Activated T-helper 1 cell treated with Interleukin-2 at 50 U/mL for 16 hours (primary cell): Measurements from ENCODE around the gene ITGA11.

Source experiments
- DNase-seq: peaks from one replicate; pipeline ENCODE4 v3.0.0-alpha.2; 2020; ENCODE audit warnings: low read depth

The ITGA11 gene

GRCh38 chr15:68328964-68329363 lies 103.0 kb downstream of the ITGA11 start:
- DNase-seq: no peak

- DNase-seq: no peak
Observed at GRCh38 chr15:68328443-68328842, 103.5 kb downstream of the ITGA11 start.

GRCh38 chr15:68326711-68327354 lies 105.1 kb downstream of the ITGA11 start:
- no peak for DNase-seq

GRCh38 chr15:68325726-68326125 lies 106.2 kb downstream of the ITGA11 start:
- no peak for DNase-seq

DNA sequence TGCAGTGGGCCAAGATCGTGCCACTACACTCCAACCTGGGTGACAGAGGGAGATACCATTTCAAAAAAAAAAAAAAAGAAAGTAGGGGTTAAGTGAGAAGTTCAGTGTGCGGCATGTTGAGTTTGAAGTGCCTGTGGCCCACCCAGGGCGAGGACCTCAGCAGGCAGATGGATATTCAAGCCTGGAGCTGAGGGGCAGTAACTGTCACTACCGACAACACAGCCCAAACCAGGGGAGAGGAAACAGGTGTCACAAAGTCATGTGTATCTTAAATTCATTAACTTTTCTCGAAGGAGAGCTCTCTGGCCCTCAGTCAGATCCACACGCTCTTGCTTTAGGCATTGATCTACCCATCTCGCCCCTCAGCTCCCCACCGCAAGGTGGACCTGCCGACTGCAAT lies 109.2 kb downstream of the ITGA11 start:
- no peak for DNase-seq

GRCh38 chr15:68321229-68321628 lies 110.7 kb downstream of the ITGA11 start:
- DNase-seq: no peak

GRCh38 chr15:68319997-68320396 lies 112.0 kb downstream of the ITGA11 start:
- no peak for DNase-seq

GRCh38 chr15:68318931-68319909 lies 112.7 kb downstream of the ITGA11 start:
- DNase-seq: no peak

DNA sequence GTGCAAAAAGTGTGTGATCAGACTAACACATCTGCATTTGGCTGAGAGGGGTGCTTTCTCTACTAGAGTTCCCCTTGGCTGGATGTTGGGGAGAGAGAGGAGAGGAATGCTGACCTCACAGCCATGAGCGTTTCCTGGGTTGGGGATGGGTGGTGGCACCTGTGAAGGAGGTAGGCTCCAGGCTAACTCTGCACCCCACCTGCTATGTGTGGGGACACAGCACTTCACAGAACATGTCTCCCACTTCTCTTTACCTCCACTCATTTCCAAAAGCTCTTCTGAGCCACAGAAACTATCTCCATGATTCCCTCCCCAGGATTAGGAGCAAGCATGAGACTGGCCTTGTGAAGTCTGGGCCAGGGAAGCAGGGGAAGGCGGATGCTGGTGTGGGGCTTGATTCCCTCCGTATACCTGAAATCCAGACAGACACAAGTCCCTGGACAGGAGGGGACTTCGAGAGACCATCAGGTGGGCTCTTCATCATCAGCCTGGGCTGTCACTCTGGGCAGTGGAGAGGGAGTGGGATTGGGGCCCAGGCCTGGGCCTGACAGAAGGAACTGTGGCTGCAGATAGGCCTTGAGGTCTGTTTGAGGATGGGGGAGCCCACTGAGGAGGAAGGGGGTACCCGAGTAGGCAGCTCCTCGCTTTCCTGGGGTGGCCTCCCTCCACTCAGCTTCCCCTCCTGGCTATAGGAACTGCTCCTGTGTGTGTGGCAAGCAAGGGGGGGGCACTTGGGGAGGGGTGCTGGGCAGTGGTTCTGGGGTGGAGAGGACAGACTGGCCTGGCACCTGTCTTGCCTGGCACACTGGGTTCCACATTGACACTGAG lies 113.7 kb downstream of the ITGA11 start:
- no peak for DNase-seq

GRCh38 chr15:68317281-68318007 lies 114.5 kb downstream of the ITGA11 start:
- DNase-seq: no peak

DNA sequence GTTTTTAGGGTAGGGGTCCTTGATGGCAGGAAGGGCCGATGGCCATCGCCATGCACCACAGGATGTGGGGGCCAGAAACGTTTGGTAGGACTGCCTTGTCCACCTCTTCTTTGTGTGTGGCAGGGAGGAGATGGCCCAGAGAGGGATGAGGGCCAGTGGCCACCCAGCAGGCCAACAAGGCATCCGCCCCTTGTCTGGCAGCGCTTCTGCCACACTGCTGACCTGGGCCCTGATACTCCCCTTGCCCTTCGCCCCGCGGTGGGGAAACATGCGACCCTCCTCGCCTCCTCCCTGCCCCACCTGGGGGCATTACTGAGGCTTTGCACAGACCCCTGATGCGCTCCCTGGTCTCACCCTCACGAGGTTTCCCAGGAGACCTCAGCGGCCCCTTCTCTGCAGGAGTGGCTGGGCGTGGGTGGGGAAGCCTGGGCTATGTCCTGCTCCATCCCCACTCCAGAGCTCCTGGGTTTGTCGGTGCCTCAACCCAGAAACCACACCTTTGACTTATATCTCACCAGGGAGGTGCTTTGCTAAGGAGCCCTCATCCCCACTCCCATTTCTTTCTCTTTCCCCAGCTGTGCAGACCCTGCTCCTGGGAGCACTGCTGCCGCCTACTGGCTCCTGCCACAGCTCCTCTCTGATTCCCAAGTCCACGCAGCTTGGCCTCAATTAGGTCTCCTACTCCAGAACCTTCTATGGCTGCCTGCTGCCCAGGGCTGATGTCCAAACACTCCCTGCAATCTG lies 115.7 kb downstream of the ITGA11 start:
- no peak for DNase-seq

DNA sequence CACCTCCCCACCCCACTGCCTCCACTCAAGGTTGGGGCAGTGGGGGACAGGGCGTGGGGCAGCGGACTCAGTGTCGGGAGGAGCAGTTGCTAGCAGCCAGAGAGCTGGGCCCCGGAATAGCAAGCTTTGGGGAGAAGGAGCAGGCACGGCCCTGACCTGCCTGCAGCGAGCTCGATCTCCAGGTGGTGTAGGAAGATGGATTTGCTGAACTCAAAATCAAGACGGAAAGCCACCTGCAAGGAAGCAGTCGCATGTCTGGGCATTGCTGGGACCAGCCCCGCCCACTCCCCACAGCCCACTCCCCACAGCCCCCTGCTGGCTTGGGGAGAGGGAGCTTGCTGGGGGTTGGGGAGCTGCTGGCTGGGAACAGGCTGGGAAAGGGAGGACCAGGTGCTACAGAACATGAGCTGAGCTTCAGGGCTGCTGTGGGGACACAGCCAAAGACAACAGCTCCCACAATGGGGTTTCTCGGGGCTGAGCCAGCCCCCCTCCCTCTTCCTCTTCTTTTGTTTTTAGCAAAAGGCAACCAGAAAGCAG lies 116.4 kb downstream of the ITGA11 start:
- DNase-seq: no peak

- DNase-seq: no peak
Observed at GRCh38 chr15:68315035-68315434, 116.9 kb downstream of the ITGA11 start.

DNA sequence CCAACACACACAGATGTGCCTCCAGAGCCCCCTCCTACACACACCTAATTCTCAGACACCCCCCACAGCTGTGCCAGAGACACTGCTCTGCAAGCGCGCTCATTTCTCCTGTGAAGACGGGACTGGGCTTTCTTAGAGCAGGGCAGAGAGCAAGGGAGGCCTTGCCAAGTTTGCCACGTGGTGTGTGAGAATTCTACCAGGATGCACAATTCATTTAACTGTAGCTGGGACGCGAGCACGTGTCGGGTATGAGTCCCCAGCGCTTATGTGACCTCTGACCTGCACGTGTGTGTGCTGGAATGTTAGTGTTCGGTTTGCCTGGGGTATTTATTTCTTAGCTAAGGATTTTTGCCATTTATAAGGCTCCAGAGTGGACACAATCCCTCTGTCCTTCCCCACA lies 117.4 kb downstream of the ITGA11 start:
- DNase-seq: no peak

DNA sequence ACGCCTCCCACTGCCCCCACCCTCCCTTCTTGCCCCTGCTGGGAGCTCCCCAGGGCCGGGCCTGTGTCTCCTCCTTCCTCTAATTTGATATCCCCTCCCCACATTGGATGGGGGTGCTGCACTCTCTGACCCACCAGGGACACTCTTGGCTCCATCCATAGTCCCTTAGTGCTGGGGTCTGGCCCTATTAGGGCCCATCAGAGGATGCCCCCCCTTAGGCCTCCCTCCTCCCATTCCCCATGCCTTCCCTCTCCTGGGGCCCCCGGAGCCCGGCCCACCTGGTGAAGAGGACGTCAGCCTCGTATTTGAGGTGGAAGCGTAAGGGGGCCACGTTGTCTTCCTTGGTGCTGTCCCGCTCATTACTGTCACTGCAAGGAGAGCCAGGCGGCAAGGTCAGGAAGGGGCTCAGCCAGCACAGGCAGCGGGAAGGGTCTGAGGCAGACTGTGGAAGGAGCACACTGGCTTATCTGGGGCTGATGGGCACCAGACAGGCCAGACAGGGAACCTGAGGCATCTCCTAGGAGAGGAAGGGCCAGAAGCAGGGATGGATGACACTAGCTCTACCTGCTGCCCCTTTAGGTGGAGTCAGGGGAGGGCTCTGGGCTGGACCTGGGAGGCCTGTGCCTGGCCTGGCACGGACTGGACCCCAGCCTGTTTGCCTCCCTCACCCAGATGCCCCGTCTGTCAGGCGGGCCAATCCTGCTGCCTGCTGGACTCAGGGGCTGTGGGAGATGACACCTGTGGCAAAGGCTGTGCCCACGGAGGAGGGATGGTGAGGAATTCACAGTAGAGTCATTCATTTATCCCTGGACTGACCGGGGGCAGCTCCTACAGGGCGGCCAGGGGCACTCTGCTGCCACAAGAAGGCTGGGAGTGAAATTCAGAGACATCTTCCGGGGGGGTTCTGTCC lies 118.2 kb downstream of the ITGA11 start:
- no peak for DNase-seq

- no peak for DNase-seq
Observed at GRCh38 chr15:68312701-68313204, 119.2 kb downstream of the ITGA11 start.

GRCh38 chr15:68311859-68312557 lies 120.0 kb downstream of the ITGA11 start:
- no peak for DNase-seq

- DNase-seq: no peak
Observed at GRCh38 chr15:68311464-68311835, 120.5 kb downstream of the ITGA11 start.
